Measurements from ENCODE around the gene SYPL2.

The SYPL2 gene

GRCh38 chr1:109508001-109508872 is 41.9 kb downstream of the SYPL2 start:
- no peak for DNase-seq (ENCODE audit: low spot score)
- in situ Hi-C loops (cut with MboI; ENCODE audit: low sequenced_read_pairs, unreplicated experiment) = no loop called here
- no peak for TF ChIP-seq CTCF (IDR thresholded peaks at IDR 0.05; ENCODE audit: borderline replicate concordance, control extremely low read depth, extremely low read depth, insufficient read depth, missing control alignments)

GRCh38 chr1:109508873-109509175 is 42.5 kb downstream of the SYPL2 start:
- in situ Hi-C loops (cut with MboI; ENCODE audit: low sequenced_read_pairs, unreplicated experiment) = no loop called here
- TF ChIP-seq CTCF (IDR thresholded peaks at IDR 0.05; ENCODE audit: borderline replicate concordance, control extremely low read depth, extremely low read depth, insufficient read depth, missing control alignments) = no peak
- no peak for DNase-seq (ENCODE audit: low spot score)

GRCh38 chr1:109509176-109510134 is 43.1 kb downstream of the SYPL2 start, which contains the start of gene AMIGO1:
Gene AMIGO1, minus strand, starts transcription at chr1:109509727. Its CDS starts 815 bp downstream, at chr1:109508912.
- no peak for TF ChIP-seq CTCF (IDR thresholded peaks at IDR 0.05; ENCODE audit: borderline replicate concordance, control extremely low read depth, extremely low read depth, insufficient read depth, missing control alignments)
- in situ Hi-C loops (cut with MboI; ENCODE audit: low sequenced_read_pairs, unreplicated experiment) = no loop called here
- peak; percentile 85 for DNase-seq (ENCODE audit: low spot score)

GRCh38 chr1:109513110-109513710 is 46.9 kb downstream of the SYPL2 start:
- DNase-seq (ENCODE audit: low spot score) = no peak
- in situ Hi-C loops (cut with MboI; ENCODE audit: low sequenced_read_pairs, unreplicated experiment) = no loop called here
- TF ChIP-seq CTCF (IDR thresholded peaks at IDR 0.05; ENCODE audit: borderline replicate concordance, control extremely low read depth, extremely low read depth, insufficient read depth, missing control alignments) = no peak

GRCh38 chr1:109514846-109515245 is 48.5 kb downstream of the SYPL2 start:
- DNase-seq (ENCODE audit: low spot score) = no peak
- no peak for TF ChIP-seq CTCF (IDR thresholded peaks at IDR 0.05; ENCODE audit: borderline replicate concordance, control extremely low read depth, extremely low read depth, insufficient read depth, missing control alignments)
- in situ Hi-C loops (cut with MboI; ENCODE audit: low sequenced_read_pairs, unreplicated experiment) = no loop called here

GRCh38 chr1:109516872-109517271 is 50.5 kb downstream of the SYPL2 start:
- in situ Hi-C loops (cut with MboI; ENCODE audit: low sequenced_read_pairs, unreplicated experiment) = no loop called here
- DNase-seq (ENCODE audit: low spot score) = no peak
- no peak for TF ChIP-seq CTCF (IDR thresholded peaks at IDR 0.05; ENCODE audit: borderline replicate concordance, control extremely low read depth, extremely low read depth, insufficient read depth, missing control alignments)
